Loucy (cell line): ENCODE data around the gene SVIP.

Experiments used
- H2AFZ ChIP-seq: fragments of 200-600 bp; sonication (generic); 2 replicates; pipeline ENCODE4 v1.6.0; 2016; ENCODE audit warnings: antibody characterized with exemption, mild to moderate bottlenecking, low read length, moderate library complexity
- H3F3A ChIP-seq: fragments of 200-600 bp; 2 replicates; pipeline ENCODE4 v1.6.0; 2016; ENCODE audit warnings: antibody characterized with exemption, low read depth, mild to moderate bottlenecking
- H3K27me3 ChIP-seq: fragments of 200-600 bp; sonication (generic); 2 replicates; pipeline ENCODE4 v1.6.1; 2014; ENCODE audit warnings: low read length, mild to moderate bottlenecking; ENCODE audit not compliant: insufficient read depth, poor library complexity, severe bottlenecking
- H3K36me3 ChIP-seq: fragments of 200-600 bp; sonication (generic); 2 replicates; pipeline ENCODE4 v1.6.1; 2016; ENCODE audit warnings: low read length; ENCODE audit not compliant: insufficient read depth
- H3K4me1 ChIP-seq: fragments of 200-600 bp; sonication (generic); 2 replicates; pipeline ENCODE4 v1.5.1; 2014; ENCODE audit warnings: low read length, mild to moderate bottlenecking; ENCODE audit not compliant: insufficient read depth, poor library complexity, severe bottlenecking
- H3K4me2 ChIP-seq: fragments of 200-600 bp; sonication (generic); 2 replicates; pipeline ENCODE4 v1.6.0; 2014; ENCODE audit warnings: antibody characterized with exemption, low read length, low read depth, mild to moderate bottlenecking; ENCODE audit not compliant: poor library complexity, severe bottlenecking
- H3K4me3 ChIP-seq: fragments of 200-600 bp; sonication (generic); 2 replicates; pipeline ENCODE4 v1.5.1; 2014; ENCODE audit warnings: low read length, mild to moderate bottlenecking, mixed read lengths; ENCODE audit not compliant: poor library complexity, severe bottlenecking
- H3K79me2 ChIP-seq: fragments of 200-600 bp; sonication (generic); 2 replicates; pipeline ENCODE4 v1.6.1; 2014; ENCODE audit warnings: low read length; ENCODE audit not compliant: insufficient read depth
- H3K9ac ChIP-seq: fragments of 200-600 bp; sonication (generic); 2 replicates; pipeline ENCODE4 v1.6.0; 2014; ENCODE audit warnings: mild to moderate bottlenecking, low read depth, low read length, moderate library complexity; ENCODE audit not compliant: poor library complexity, severe bottlenecking
- H3K9me2 ChIP-seq: fragments of 200-600 bp; sonication (generic); replicated peaks from 2 replicates; pipeline ENCODE4 v1.6.1; 2016; ENCODE audit warnings: low read depth, low read length, mixed read lengths
- H3K9me3 ChIP-seq: fragments of 200-600 bp; sonication (generic); 2 replicates; pipeline ENCODE4 v1.6.1; 2014; ENCODE audit warnings: mild to moderate bottlenecking, antibody characterized with exemption, low read length, low read depth; ENCODE audit not compliant: insufficient read depth
- H4K20me1 ChIP-seq: fragments of 200-600 bp; sonication (generic); 2 replicates; pipeline ENCODE4 v1.6.0; 2014; ENCODE audit warnings: antibody characterized with exemption, low read length, mild to moderate bottlenecking; ENCODE audit not compliant: insufficient read depth, poor library complexity, severe bottlenecking
- CTCF ChIP-seq: fragments of 200-600 bp; sonication (generic); conservative IDR thresholded peaks from 2 replicates; pipeline ENCODE4 v1.5.1; 2014; ENCODE audit warnings: mild to moderate bottlenecking, antibody characterized with exemption, low read length
- EZH2phosphoT487 ChIP-seq: fragments of 200-600 bp; IDR thresholded peaks from 2 replicates; pipeline ENCODE4 v1.6.1; 2018; ENCODE audit warnings: antibody characterized with exemption, mild to moderate bottlenecking, moderate library complexity, borderline replicate concordance

Gene SVIP

DNA sequence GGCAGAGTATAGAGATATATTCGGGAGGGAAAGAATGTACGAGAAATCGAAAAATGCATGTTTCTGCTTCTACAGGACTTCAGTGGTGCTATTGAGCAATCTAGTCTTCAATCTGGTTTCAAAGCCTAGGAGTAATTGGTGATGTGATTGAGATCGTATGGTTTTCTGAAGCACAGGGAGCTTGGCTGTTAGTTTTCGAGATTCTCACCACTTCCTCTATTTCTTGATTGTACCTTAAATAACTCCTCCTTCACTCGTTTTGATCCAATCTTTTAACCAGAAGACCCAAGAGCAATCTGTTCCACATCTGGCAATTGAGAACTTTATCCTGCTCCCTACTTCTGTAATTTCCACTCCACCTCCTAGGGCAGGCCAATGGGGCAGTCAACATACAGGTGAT is 30.2 kb upstream of the SVIP start:
- TF ChIP-seq CTCF (no peak), EZH2phosphoT487 (no peak)
- H3K4me2 ChIP-seq, result no peak overlapping the region

GRCh38 chr11:22851477-22851876 is 21.9 kb upstream of the SVIP start:
- Histone ChIP-seq H4K20me1 (no peaks in the 10 kb centered on the region), H3K36me3 (no peaks in the 10 kb centered on the region), H3F3A (no peaks in the 10 kb centered on the region), H3K9ac (no peak overlapping the region), H2AFZ (no peak overlapping the region), H3K9me2 (no peaks in the 10 kb centered on the region), H3K4me1 (no peaks in the 10 kb centered on the region), H3K4me3 (no peak overlapping the region), H3K9me3 (0 out of 2 replicates have a peak, but pooled peaks cover 3% of the 10 kb centered on the region), H3K27me3 (no peaks in the 10 kb centered on the region), H3K79me2 (no peaks in the 10 kb centered on the region), H3K4me2 (no peak overlapping the region)
- TF ChIP-seq EZH2phosphoT487 (no peak), CTCF (no peak)

More for the DNA sequence above, 30.2 kb upstream of the SVIP start:
- H4K20me1 ChIP-seq, result no peaks in the 10 kb centered on the region
- H3K4me1 ChIP-seq, result no peaks in the 10 kb centered on the region
- no peaks in the 10 kb centered on the region for H3F3A ChIP-seq
- no peaks in the 10 kb centered on the region for H3K9me3 ChIP-seq
- H3K4me3 ChIP-seq, result no peak overlapping the region
- H3K79me2 ChIP-seq, result no peaks in the 10 kb centered on the region
- H3K27me3 ChIP-seq, result no peaks in the 10 kb centered on the region
- H2AFZ ChIP-seq, result no peak overlapping the region
- H3K36me3 ChIP-seq, result no peaks in the 10 kb centered on the region
- no peak overlapping the region for H3K9ac ChIP-seq
- no peaks in the 10 kb centered on the region for H3K9me2 ChIP-seq

- Histone ChIP-seq H3K4me3 (no peak overlapping the region), H3K9me2 (no peaks in the 10 kb centered on the region), H3K9ac (no peak overlapping the region), H3K27me3 (no peaks in the 10 kb centered on the region), H3K36me3 (no peaks in the 10 kb centered on the region), H3K4me2 (no peak overlapping the region), H3K79me2 (no peaks in the 10 kb centered on the region), H2AFZ (no peak overlapping the region), H3F3A (no peaks in the 10 kb centered on the region), H3K4me1 (no peaks in the 10 kb centered on the region), H3K9me3 (no peaks in the 10 kb centered on the region), H4K20me1 (no peaks in the 10 kb centered on the region)
- TF ChIP-seq CTCF (no peak), EZH2phosphoT487 (no peak)
These were observed 17.1 kb upstream of the SVIP start for GRCh38 chr11:22846726-22847125.
